HG03175 (cell line): ENCODE measurements around the gene SPAG17.

Source experiments
- ATAC-seq: cut with Tn5 transposase; IDR thresholded peaks from one replicate; pipeline ENCODE4 v1.9.1; 2021; ENCODE audit warnings: mild to moderate bottlenecking, moderate library complexity; ENCODE audit not compliant: unreplicated experiment

Gene SPAG17

GRCh38 chr1:117919376-117919775 is 265.7 kb downstream of the SPAG17 start:
- no peak for ATAC-seq

DNA sequence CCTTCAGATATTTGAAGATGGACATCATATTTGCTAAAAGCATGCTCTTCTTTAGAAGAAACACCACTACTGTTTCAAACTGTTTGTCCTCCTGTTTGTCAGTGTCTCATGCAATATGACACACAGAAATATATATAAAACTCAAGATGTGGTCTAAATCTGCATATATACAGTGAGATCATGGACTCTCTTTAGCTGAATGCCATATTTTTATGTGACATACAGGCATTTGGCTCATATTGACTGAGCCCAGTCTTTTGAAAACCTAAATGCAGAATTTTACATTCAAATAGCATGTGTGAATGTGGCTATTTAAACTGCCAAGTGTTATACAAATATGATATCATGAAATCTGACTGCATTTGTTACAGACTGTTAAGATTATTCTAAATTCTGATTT is 274.0 kb downstream of the SPAG17 start:
- ATAC-seq: no peak

GRCh38 chr1:117905019-117905418 is 280.0 kb downstream of the SPAG17 start:
- no peak for ATAC-seq

DNA sequence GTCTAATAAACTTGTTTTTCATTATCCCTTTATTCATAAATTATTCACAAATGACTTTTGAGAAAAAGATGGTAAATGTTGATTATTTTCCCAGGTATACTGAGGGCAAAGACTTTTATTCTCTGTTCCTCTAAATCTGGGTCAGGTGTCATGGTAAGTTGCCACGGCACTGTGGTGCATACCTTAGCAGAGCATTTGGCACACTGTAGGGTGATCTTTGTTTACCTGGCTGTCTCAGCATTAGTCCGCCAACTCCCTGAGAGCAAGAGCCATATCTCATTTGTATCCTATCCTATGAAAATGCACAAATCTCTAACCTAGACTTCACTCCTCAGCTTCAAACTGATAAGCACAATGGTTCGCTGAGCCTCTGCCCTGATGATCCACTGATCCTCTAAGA is 280.5 kb downstream of the SPAG17 start:
- ATAC-seq: no peak
